HepG2 (cell line): ENCODE data around the gene ZFAND6. TPM values are rescaled to one million over a fixed set of nuclear protein-coding genes. Genes with fewer than 3 reads are reported as not detected.
"Not testable (repeated sequence)": the region's sequence is repeated elsewhere in the genome, so short reads cannot be mapped to it uniquely, and the experiment has no call there.

ENCODE experiments used
- ATAC-seq: fragments of 200-7000 bp; cut with Tn5 transposase; 3 replicates; pipeline ENCODE4 v1.9.1; 2020; ENCODE audit warnings: mild to moderate bottlenecking, moderate library complexity
- BruUV-seq: library from RNA; stranded (reverse); fragments of 400-500 nt; replicated peaks from 2 replicates; lab custom pipeline; 2021; lab: Mats Ljungman, UMichigan
- CTCF ChIA-PET: fragments of 300-600 bp; formaldehyde crosslinking; extraction: SDS; loops from one replicate; lab custom pipeline; 2021; ENCODE audit warnings: low total read pairs, inconsistent platforms, low intra/inter-chr PET ratio; lab: Yijun Ruan, JAX
- POLR2A ChIA-PET: fragments of 350-600 bp; sonication (Branson Sonifier 250); formaldehyde crosslinking; loops from one replicate; lab custom pipeline; 2020; ENCODE audit warnings: antibody characterized with exemption, inconsistent platforms; lab: Yijun Ruan, JAX
- DNase-seq: peaks from one replicate; pipeline ENCODE4 v3.0.0-alpha.2; 2015; ENCODE audit warnings: low spot score
- FAIRE-seq: peaks from 3 replicates; lab custom pipeline; 2011; peaks lifted over from hg19 to GRCh38; lab: Jason Lieb, UNC
- H2AFZ ChIP-seq: one replicate; pipeline ENCODE4 v1.6.1; 2011; ENCODE audit warnings: low read length, inconsistent platforms
- H3K27ac ChIP-seq: fragments of 300-600 bp; 3 replicates; pipeline ENCODE4 v1.8.0; 2011; ENCODE audit warnings: mixed run types, mild to moderate bottlenecking, mixed read lengths, low read length, inconsistent platforms; ENCODE audit not compliant: insufficient read depth; ENCODE audit errors: extremely low read length
- H3K27me3 ChIP-seq, 2 experiments: fragments of 200-600 bp in 1 of 2; 2 replicates in 1 of 2; 3 replicates in 1 of 2; pipeline versions ENCODE4 v1.6.0 to v1.8.0; 2011; ENCODE audit warnings: low read length in 2 of 2, mild to moderate bottlenecking in 2 of 2, moderate library complexity in 2 of 2, inconsistent platforms in 1 of 2; ENCODE audit not compliant: insufficient read depth in 2 of 2, control insufficient read depth in 1 of 2
- H3K36me3 ChIP-seq, 2 experiments: fragments of 200-600 bp in 1 of 2; replicated peaks in 1 of 2; 2 replicates in 1 of 2; 3 replicates in 1 of 2; pipeline versions ENCODE4 v1.5.1 to v1.8.0; 2011; ENCODE audit warnings: low read length in 2 of 2, inconsistent platforms in 1 of 2; ENCODE audit not compliant: insufficient read depth in 2 of 2, control insufficient read depth in 1 of 2
- H3K4me1 ChIP-seq: 2 replicates; pipeline ENCODE4 v1.5.1; 2012; ENCODE audit warnings: low read length, inconsistent platforms; ENCODE audit not compliant: insufficient read depth
- H3K4me2 ChIP-seq: 2 replicates; pipeline ENCODE4 v1.6.0; 2011; ENCODE audit warnings: low read depth, low read length, inconsistent platforms
- H3K4me3 ChIP-seq, 3 experiments: fragments of 200-600 bp in 1 of 3; sonication (generic), shearing (Covaris generic) in 1 of 3; replicated peaks in 1 of 3; 2 replicates each; pipeline ENCODE4 v1.5.1; 2011 to 2016; ENCODE audit warnings: low read length in 3 of 3, inconsistent platforms in 2 of 3, low read depth in 2 of 3, mild to moderate bottlenecking in 2 of 3, control low read depth in 1 of 3, mixed read lengths in 1 of 3; ENCODE audit not compliant: insufficient read depth in 1 of 3
- H3K79me2 ChIP-seq: one replicate; pipeline ENCODE4 v1.6.1; 2011; ENCODE audit warnings: low read length, inconsistent platforms; ENCODE audit not compliant: insufficient read depth
- H3K9ac ChIP-seq: 2 replicates; pipeline ENCODE4 v1.6.0; 2011; ENCODE audit warnings: mild to moderate bottlenecking, low read depth, low read length, inconsistent platforms; ENCODE audit not compliant: insufficient read depth
- H3K9me3 ChIP-seq: 2 replicates; pipeline ENCODE4 v1.5.1; 2012; ENCODE audit warnings: mild to moderate bottlenecking, low read length
- H4K20me1 ChIP-seq: 2 replicates; pipeline ENCODE4 v1.6.0; 2011; ENCODE audit warnings: inconsistent platforms, mild to moderate bottlenecking, low read length, moderate library complexity; ENCODE audit not compliant: insufficient read depth
- MTF2 ChIP-seq: sonication (generic); formaldehyde crosslinking; IDR thresholded peaks from 2 replicates; pipeline ENCODE4 v1.5.0; 2020; ENCODE audit warnings: missing genetic modification reagents, borderline replicate concordance
- NR2F6 ChIP-seq, 2 experiments: IDR thresholded peaks; 2 replicates each; pipeline ENCODE4 v1.6.1; 2016; ENCODE audit warnings: antibody characterized with exemption in 1 of 2, mild to moderate bottlenecking in 1 of 2
- ZFP41 ChIP-seq: sonication (generic); formaldehyde crosslinking; IDR thresholded peaks from 2 replicates; pipeline ENCODE4 v1.4.0; 2020; ENCODE audit warnings: mild to moderate bottlenecking, missing genetic modification reagents, borderline replicate concordance
- ZFP62 ChIP-seq: sonication (generic); formaldehyde crosslinking; IDR thresholded peaks from 2 replicates; pipeline ENCODE4 v1.4.0; 2020; ENCODE audit warnings: missing genetic modification reagents
- ZNF136 ChIP-seq: sonication (generic); formaldehyde crosslinking; IDR thresholded peaks from 2 replicates; pipeline ENCODE4 v1.8.1; 2022; ENCODE audit warnings: low read depth, mild to moderate bottlenecking, moderate library complexity, missing genetic modification reagents
- ZNF629 ChIP-seq: sonication (generic); formaldehyde crosslinking; conservative IDR thresholded peaks from 2 replicates; pipeline ENCODE4 v1.5.0; 2020; ENCODE audit warnings: missing genetic modification reagents
- WGBS: methylation state at CpG from one replicate; pipeline ENCODE4 v1.1.6; 2017; ENCODE audit warnings: low lambda C conversion rate; 5-methylcytosine and 5-hydroxymethylcytosine counted together
- in situ Hi-C: cut with HindIII; loops from 2 replicates; pipeline ENCODE4 v1.10.0; 2017; ENCODE audit warnings: low pct_unique_long_range_greater_than_20kb; ENCODE audit not compliant: extremely low pct_ligation_motif_present
- intact Hi-C: fragments of 100-400 bp; cut with micrococcal nuclease; formaldehyde crosslinking; loops from one replicate; pipeline ENCODE4 v1.10.0; 2022; ENCODE audit not compliant: unreplicated experiment
- polyA plus RNA-seq, 8 experiments: library from polyadenylated mRNA; depleted of rRNA in 3 of 8; stranded (reverse) in 7 of 8; unstranded in 1 of 8; fragments of >200 nt; fragmentation: Illumina TruSeq in 4 of 8; extraction: Trizol in 4 of 8; gene quantifications; 2 replicates each; pipeline versions ENCODE4 v1.2.1 to v1.2.3, GENCODE V29; 2011 to 2016; ENCODE audit warnings: low read depth in 4 of 8, missing spikeins in 1 of 8, mixed read lengths in 1 of 8; ENCODE audit not compliant: insufficient read depth in 1 of 8
- total RNA-seq, 5 experiments: library from RNA; depleted of rRNA; stranded (reverse); fragments of >200 nt; fragmentation: Illumina TruSeq; extraction: Trizol; gene quantifications; 2 replicates each; pipeline ENCODE4 v1.2.3, GENCODE V29; 2016; ENCODE audit warnings: low read depth in 1 of 5
- TF ChIP-seq, protein P1 (sequence below): sonication (generic); formaldehyde crosslinking; IDR thresholded peaks from 2 replicates; pipeline ENCODE4 v1.4.0; 2020; ENCODE audit warnings: missing genetic modification reagents, borderline replicate concordance
- TF ChIP-seq, protein P2 (sequence below): sonication (generic); formaldehyde crosslinking; IDR thresholded peaks from 2 replicates; pipeline ENCODE4 v1.4.0; 2020; ENCODE audit warnings: missing genetic modification reagents
- TF ChIP-seq, protein P3 (sequence below): sonication (generic); formaldehyde crosslinking; IDR thresholded peaks from 2 replicates; pipeline ENCODE4 v1.4.0; 2020; ENCODE audit warnings: mild to moderate bottlenecking, missing genetic modification reagents

The ZFAND6 gene
- total and polyA plus RNA-seq, 2 of the 13 experiments (the other 11 are each of a cell fraction or from before 2014, with no cell fraction given), result 84.2 to 115 TPM

DNA sequence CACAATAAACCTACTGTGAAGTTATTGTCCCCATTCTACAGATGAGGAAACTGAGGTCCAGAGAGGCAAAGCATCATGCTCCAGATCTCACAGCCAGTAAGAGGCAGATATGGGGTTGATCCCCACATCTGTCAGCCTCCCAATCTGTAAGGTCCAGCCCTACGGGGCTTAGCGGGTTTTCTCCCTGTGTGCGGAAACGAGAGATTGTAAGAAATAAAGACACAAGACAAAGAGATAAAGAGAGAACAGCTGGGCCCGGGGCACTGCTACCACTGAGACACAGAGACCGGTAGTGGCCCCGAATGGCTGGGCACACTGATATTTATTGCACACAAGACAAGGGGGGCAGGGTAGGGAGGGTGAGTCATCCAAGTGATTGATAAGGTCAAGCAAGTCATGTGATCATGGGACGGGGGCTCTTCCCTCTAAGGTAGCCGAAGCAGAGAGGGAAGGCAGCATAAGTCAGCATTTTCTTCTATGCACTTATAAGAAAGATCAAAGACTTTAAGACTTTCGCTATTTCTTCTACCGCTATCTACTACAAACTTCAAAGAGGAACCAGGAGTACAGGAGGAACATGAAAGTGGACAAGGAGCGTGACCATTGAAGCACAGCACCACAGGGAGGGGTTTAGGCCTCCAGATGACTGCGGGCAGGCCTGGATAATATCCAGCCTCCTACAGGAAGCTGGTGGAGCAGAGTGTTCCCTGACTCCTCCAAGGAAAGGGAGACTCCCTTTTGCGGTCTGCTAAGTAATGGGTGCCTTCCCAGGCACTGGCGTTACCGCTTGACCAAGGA is 96.1 kb downstream of the ZFAND6 start (continued):
- TF ChIP-seq, protein P1, sequence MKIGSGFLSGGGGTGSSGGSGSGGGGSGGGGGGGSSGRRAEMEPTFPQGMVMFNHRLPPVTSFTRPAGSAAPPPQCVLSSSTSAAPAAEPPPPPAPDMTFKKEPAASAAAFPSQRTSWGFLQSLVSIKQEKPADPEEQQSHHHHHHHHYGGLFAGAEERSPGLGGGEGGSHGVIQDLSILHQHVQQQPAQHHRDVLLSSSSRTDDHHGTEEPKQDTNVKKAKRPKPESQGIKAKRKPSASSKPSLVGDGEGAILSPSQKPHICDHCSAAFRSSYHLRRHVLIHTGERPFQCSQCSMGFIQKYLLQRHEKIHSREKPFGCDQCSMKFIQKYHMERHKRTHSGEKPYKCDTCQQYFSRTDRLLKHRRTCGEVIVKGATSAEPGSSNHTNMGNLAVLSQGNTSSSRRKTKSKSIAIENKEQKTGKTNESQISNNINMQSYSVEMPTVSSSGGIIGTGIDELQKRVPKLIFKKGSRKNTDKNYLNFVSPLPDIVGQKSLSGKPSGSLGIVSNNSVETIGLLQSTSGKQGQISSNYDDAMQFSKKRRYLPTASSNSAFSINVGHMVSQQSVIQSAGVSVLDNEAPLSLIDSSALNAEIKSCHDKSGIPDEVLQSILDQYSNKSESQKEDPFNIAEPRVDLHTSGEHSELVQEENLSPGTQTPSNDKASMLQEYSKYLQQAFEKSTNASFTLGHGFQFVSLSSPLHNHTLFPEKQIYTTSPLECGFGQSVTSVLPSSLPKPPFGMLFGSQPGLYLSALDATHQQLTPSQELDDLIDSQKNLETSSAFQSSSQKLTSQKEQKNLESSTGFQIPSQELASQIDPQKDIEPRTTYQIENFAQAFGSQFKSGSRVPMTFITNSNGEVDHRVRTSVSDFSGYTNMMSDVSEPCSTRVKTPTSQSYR (CRISPR knock-in tag), result peak; percentile 24; the same call in 1 of the 2 replicates
- TF ChIP-seq ZNF629 (CRISPR knock-in tag) (peak; percentile 94), NR2F6 (IDR thresholded peaks at IDR 0.05) (0 out of 2 replicates have a peak, but pooled peaks have one; percentile 29)
- TF ChIP-seq NR2F6 (CRISPR knock-in tag; IDR thresholded peaks at IDR 0.05), result not testable (repeated sequence)
- TF ChIP-seq, protein P2, sequence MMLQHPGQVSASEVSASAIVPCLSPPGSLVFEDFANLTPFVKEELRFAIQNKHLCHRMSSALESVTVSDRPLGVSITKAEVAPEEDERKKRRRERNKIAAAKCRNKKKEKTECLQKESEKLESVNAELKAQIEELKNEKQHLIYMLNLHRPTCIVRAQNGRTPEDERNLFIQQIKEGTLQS, result 0 out of 2 replicates have a peak, but pooled peaks have one; percentile 20
- TF ChIP-seq, all 625 proteins: peak for 14; not testable (repeated sequence) for 611

DNA sequence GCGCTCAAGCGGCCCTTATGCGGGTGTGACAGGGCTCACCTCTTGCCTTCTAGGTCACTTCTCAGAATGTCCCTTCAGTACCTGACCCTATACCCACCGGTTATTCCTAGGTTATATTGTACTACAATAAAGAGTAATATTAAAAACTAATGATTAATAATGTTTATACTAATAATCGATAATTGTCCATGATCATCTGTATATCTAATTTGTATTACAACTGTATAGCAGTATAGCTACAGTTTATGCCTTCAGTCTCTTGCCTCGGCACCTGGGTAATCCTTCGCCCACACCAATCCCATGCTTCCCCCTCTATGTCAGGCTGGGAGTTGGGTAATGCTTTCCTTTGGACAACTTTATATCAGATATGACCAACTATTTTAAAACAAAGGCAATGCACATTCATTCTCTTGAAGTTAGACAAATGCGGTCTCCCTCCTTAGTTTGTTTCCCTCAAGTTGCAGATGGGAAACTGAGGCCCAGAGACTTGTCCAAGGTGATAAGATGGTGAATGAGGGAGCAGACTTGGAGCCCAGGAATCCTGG is 96.8 kb downstream of the ZFAND6 start:
- Histone ChIP-seq H3K9ac (no peak overlapping the region), H2AFZ (no peak overlapping the region)
- TF ChIP-seq ZFP41 (CRISPR knock-in tag) (no peak), ZFP62 (CRISPR knock-in tag) (no peak), MTF2 (CRISPR knock-in tag) (no peak), ZNF136 (CRISPR knock-in tag) (no peak)
- TF ChIP-seq, protein P3, sequence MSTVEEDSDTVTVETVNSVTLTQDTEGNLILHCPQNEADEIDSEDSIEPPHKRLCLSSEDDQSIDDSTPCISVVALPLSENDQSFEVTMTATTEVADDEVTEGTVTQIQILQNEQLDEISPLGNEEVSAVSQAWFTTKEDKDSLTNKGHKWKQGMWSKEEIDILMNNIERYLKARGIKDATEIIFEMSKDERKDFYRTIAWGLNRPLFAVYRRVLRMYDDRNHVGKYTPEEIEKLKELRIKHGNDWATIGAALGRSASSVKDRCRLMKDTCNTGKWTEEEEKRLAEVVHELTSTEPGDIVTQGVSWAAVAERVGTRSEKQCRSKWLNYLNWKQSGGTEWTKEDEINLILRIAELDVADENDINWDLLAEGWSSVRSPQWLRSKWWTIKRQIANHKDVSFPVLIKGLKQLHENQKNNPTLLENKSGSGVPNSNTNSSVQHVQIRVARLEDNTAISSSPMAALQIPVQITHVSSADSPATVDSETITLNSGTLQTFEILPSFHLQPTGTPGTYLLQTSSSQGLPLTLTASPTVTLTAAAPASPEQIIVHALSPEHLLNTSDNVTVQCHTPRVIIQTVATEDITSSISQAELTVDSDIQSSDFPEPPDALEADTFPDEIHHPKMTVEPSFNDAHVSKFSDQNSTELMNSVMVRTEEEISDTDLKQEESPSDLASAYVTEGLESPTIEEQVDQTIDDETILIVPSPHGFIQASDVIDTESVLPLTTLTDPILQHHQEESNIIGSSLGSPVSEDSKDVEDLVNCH (CRISPR knock-in tag), result no peak
- TF ChIP-seq, all 625 proteins: peak for 0

More for the DNA sequence above, 96.8 kb downstream of the ZFAND6 start:
- intact Hi-C loops (loop anchor here (10.0 kb wide), 1 partner anchor 271 kb away; no protein-coding TSS in a partner anchor), in situ Hi-C loops (loop anchor here (25.0 kb wide), 1 partner anchor 269 kb away; the partner anchor contains the start of gene MTHFS)
- no peaks in the 10 kb centered on the region; a peak in 1 of 5 replicates for H3K27me3 ChIP-seq
- H3K4me2 ChIP-seq, result peak overlapping the region; percentile 28
- peaks cover 75% of the 10 kb centered on the region for H3K4me1 ChIP-seq
- CTCF ChIA-PET, result no interaction called here
- H3K27ac ChIP-seq, result peak overlapping the region; percentile 46
- ATAC-seq, result no peak
- H4K20me1 ChIP-seq, result no peaks in the 10 kb centered on the region
- BruUV-seq, result no TSS peak
- DNase-seq, result no peak
- 96% methylated on average over 8 of the region's 8 CpGs for WGBS
- FAIRE-seq, result no peak
- no peak overlapping the region for H3K4me3 ChIP-seq
- H3K9me3 ChIP-seq, result no peaks in the 10 kb centered on the region
- H3K79me2 ChIP-seq, result peaks cover 24% of the 10 kb centered on the region
- H3K36me3 ChIP-seq, result peaks cover 7 to 9% of the 10 kb centered on the region in 2 experiments; a peak in 4 of 5 replicates
- POLR2A ChIA-PET, result interaction anchor here (1.6 kb wide), 1 partner anchor 16 kb away, joined by 8 read pairs; no protein-coding TSS in a partner anchor
